GM04504 (cell line): ENCODE measurements around the gene CDK16.
"Not testable (repeated sequence)": the region's sequence is repeated elsewhere in the genome, so short reads cannot be mapped to it uniquely, and the experiment has no call there.

Experiments used
- DNase-seq: peaks from one replicate; pipeline ENCODE4 v3.0.0-alpha.2; 2012; ENCODE audit warnings: low read depth

CDK16 gene

DNA sequence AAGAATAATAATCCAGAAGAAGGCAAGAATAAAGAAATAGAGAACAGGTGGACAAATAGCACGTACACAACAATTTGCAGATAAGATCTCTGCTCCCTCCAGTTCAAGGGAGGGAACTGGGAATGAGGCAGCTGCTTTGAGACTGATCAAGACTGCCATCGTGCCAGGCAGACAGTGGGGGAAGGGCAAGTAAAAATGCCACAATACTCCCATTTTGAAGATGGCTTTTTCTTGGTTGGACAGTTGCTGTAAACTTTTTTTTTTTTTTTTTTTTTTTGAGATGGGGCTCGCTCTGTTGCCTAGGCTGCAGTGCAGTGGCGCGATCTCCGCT is 31.5 kb downstream of the CDK16 start:
- no peak for DNase-seq

DNA sequence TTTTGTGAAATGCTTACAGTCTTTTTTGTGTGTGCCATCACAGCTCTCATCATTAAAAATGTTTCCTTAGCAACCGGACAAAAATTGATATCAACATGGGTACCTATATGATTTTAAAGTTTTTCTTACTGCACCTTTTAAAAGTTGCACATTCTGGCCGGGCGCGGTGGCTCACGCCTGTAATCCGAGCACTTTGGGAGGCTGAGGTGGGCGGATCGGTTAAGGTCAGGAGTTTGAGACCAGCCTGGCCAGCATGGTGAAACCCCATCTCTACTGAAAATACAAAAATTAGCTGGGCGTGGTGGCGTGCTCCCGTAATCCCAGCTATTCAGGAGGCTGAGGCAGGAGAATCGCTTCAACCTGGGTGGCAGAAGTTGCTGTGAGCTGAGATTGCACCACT is 39.1 kb downstream of the CDK16 start:
- DNase-seq: not testable (repeated sequence)

GRCh38 chrX:47264483-47265173 is 46.1 kb downstream of the CDK16 start:
- DNase-seq: no peak

GRCh38 chrX:47266643-47267042 is 48.2 kb downstream of the CDK16 start:
- DNase-seq: no peak

GRCh38 chrX:47272013-47272408 is 53.5 kb downstream of the CDK16 start:
- DNase-seq: no peak

DNA sequence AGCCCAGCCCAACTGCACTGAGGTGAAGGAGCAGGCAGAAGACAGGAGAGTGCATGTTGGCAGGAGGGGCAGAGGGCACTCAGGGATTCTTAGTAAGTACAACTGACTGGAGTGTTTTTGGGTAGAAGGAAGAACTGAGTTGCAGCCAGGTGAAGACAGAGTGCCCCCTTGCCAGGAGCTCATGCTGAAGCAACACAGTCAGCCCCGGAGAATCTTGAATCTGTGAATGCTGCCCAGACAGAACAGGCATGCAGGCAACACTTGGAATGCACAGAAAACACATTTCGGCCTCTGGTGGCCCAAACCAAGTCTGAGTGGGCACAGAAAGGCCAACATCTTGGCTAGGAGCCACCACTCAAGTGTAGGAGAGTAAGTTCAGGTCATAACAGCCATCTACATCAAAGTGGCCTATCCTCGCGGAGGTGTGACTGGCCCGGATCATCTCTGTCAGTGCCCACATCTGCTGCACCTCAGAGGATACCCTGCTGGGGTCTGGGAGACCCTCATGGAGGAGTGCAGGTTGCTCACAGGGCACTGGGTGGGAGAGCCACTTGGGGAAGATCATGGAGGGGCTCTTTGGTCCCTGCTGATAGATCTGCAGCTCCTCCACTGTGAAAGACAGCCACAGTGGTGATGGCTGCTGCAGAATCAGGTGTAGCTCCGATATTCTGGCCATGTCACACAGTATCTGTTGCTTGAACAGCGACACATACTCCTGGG is 54.7 kb downstream of the CDK16 start:
- DNase-seq: no peak

- no peak for DNase-seq
Measured at GRCh38 chrX:47278691-47279090, 60.2 kb downstream of the CDK16 start.
